Stimulated activated CD8-positive, alpha-beta memory T cell treated with anti-CD3 and anti-CD28 coated beads, Interleukin-4, amount 100 ng/mL, for 4 hours (primary cell): ENCODE data around the gene TSBP1.
"Not testable (repeated sequence)": the region's sequence is repeated elsewhere in the genome, so short reads cannot be mapped to it uniquely, and the experiment has no call there.

ENCODE experiments used
- DNase-seq, 2 donors: peaks; one replicate each; pipeline ENCODE4 v3.0.0-alpha.2; 2020; ENCODE audit warnings: low read depth in 2 of 2, low spot score in 1 of 2

Gene TSBP1

GRCh38 chr6:32375739-32376529 lies 4.2 kb upstream of the TSBP1 start:
- no peak for DNase-seq

- no peak for DNase-seq
Measured at GRCh38 chr6:32371229-32371628, 474 bp downstream of the TSBP1 start.

GRCh38 chr6:32370505-32370904 lies 1.2 kb downstream of the TSBP1 start:
- no peak for DNase-seq

DNA sequence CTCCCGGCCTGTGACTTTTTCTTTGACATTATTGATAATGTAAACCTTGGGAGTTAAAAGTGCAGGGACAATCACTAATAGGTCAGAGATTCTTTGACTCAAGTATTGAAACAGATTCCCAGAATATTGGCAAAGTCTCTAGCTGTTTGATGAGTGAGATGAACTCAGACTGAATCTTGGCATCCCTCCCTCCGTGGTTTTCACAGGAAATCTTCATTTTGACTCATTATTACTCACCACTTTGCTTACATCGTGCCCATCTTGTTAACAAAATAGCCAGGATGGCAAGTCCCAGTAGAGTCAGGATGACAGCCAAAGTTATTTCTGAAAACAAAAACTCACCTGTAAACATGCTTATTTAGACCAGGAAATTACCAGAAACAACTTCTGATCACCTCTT lies 2.0 kb downstream of the TSBP1 start:
- no peak for DNase-seq

DNA sequence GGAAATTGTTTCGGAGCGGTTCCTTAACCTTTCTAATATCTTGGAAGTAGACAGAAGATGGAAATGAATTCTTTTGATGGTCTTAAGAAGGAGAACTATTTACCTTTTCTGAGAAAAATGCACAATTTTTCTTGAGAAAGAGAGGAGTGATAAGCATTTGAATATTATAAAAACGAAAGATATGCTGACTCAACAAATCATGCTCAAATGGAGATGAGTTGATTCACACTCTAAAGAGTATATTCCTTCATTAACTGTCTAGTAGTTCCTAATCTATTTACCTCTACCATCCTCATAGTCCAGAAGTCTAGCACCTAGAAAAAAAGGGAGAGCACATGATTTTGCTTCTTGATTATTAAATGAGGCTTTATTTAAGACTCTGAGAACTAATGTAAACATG lies 4.1 kb downstream of the TSBP1 start:
- no peak for DNase-seq

GRCh38 chr6:32359225-32359624 lies 12.5 kb downstream of the TSBP1 start:
- not testable (repeated sequence) for DNase-seq

- not testable (repeated sequence) for DNase-seq
Measured at GRCh38 chr6:32358548-32358947, 13.2 kb downstream of the TSBP1 start.

DNA sequence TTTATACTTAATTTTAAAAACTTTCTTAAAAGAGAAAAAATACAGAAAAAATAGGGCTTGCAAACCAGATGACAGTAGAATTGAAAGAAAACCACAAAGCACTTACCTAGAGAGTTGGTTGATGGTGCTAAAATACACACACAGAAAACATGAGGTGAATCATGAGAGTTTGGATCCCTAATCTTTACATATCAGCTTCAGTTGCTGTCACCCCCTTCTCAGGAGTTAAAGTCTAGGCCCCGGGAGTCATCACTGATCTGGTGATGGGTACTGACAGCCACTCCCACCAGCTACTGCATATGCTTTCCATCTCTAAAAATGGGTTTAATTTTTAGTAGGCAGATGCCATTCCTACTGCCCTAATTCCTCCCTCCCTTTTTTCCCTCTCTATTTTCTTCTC lies 16.7 kb downstream of the TSBP1 start:
- DNase-seq = no peak

DNA sequence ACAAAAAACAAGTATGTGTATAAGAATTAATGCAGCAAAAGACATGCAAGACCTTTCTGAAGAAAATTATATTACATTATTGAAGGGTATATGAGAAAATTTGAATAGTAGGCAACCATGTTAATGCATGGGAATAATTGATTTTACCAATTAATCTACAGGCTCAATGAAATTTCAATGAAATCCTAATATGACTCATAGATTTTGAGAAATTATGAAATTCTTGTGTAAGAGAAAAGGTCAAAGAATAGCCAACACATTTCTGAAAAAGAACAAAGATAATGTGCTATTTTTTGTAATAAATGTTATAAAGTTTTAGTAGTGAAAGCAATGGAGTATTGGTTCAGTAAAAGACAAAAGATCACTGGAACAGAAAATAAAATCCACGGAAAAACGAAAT lies 18.4 kb downstream of the TSBP1 start:
- no peak for DNase-seq

GRCh38 chr6:32340242-32340641 lies 31.5 kb downstream of the TSBP1 start:
- no peak for DNase-seq

- no peak for DNase-seq
Measured at GRCh38 chr6:32337186-32337805, 34.4 kb downstream of the TSBP1 start.

DNA sequence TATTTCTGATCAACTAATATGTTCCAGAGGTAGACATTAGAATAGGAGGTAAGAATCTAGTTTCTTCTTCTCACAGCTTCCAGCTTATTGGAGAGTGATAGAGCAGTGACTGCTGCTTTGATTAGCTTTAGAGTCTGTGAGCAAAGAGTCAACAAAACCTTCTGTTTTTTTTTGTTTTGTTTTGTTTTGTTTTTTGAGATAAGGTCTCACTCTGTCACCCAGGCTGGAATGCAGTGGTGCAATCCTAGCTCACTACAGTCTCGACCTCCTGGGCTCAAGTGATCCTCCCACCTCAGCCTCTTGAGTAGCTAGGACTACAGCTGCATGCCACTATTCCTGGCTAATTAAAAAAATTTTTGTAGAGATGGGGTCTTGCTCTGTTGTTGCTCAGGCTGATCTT lies 39.3 kb downstream of the TSBP1 start:
- no peak for DNase-seq

DNA sequence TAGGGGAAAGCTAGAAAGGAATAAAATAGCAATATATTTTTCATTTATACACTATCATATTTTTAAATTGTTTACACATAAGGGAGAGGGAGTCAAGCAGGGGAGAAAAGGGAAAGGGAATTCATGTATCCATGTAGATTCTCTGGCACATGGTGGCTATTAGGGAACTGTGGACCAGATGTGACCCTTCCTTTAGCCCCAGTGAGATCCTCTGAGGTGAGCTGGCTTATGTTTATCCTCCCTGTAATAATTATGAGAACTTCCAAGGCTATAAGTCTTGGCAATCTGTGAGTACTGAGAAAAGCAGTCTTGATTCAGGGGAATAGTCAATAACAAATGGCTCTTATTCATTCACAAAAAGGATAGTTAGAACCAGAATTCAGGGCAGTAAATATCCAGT lies 42.6 kb downstream of the TSBP1 start:
- DNase-seq = no peak

DNA sequence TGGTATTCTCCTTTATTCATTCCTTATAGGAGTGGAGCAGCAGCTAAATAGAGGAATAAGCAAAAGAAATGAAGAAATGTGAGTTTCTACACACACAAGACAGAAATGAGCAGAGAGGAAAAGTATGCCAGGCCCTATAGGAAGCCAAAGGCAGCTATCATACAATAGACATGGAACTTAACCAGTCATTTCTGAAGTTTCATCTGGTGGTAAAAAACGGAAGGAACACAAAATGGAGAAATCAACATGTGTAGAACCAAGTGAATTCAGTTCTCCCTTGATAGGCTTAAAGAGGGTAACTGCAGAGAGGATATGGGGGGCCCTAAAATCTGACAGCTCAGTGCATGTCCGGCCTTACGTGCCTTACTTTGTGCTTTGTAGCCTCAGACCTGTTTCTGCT lies 44.6 kb downstream of the TSBP1 start:
- DNase-seq = no peak

- DNase-seq = no peak
Measured at GRCh38 chr6:32318501-32318900, 53.2 kb downstream of the TSBP1 start.

- no peak for DNase-seq
Measured at GRCh38 chr6:32317541-32317940, 54.2 kb downstream of the TSBP1 start.

DNA sequence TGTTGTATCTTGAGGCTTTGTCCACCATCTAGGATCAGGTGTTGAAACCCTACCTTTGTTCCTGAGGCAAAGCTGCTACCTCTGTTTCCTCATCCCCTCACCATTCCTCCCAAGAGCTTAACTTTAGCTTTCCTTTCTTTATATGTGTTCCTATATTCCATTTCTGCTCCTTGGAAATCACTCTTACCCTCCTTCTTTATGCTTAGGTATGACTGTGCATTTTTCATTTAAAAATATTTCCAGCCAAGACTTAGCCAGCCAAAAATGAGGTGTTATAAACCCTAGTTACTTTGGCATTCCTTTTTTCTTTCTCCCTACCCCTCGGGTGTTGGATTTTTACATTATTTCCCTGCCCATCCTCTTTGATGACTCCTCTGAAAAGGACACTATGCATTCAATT lies 57.7 kb downstream of the TSBP1 start:
- DNase-seq = no peak

- DNase-seq = no peak
Measured at GRCh38 chr6:32298632-32299336, 72.9 kb downstream of the TSBP1 start.

DNA sequence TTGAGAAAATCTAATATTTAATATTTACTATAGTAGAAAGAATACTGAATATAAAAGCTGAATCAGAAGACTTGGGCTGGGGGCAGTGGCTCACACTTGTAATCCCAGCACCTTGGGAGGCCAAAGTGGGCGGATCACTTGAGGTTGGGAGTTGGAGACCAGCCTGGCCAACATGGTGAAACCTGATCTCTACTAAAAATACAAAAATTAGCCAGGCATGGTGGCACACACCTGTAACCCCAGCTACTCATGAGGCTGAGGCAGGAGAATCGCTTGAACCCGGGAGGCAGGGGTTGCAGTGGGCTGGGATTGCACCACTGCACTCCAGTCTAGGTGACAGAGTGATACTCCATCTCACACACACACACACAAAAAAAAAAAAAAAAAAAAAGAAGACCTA lies 76.7 kb downstream of the TSBP1 start:
- DNase-seq = not testable (repeated sequence)

DNA sequence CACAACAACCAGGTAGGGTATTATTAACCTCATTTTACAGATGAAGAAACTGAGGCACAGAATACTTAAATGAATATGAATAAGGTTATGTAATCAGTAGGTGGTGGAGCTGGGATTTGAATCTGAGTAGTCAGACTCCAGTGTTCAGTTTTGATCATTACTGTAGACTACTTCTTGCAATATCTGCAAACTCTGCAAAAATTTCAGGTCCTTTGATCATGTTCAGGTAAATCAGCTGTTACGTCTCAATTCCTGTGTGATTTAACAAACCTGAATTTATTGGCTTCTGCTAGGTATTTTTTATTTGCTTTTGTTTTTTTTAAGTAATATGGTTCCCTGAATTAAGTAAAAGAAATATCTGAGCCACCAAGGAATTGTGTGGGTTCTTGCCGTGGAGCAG lies 77.1 kb downstream of the TSBP1 start:
- no peak for DNase-seq

- DNase-seq = no peak
Measured at GRCh38 chr6:32293695-32294094, 78.0 kb downstream of the TSBP1 start.

DNA sequence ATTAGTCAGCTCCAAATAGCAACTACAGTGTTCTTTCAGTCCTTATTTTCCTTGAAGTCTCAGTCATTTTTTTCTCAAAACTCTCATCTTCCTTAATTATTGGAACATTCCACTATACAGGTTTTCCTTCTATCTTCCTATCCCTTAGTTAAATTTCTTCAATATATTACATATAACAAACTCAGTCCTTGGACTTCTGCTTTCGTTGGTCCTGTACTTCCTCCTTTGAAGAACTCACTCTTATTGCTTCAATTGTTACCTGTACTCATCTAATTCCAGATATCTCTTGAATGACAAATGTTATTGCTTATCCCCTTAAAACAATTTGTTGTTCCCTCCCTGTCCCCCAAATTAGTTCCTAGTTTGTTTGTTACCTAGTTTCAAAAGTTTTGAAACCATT lies 80.2 kb downstream of the TSBP1 start:
- no peak for DNase-seq
